Bladder microvascular endothelial cell (primary cell): Measurements from ENCODE around the gene UBP1. TPM values are rescaled to one million over a fixed set of nuclear protein-coding genes. Genes with fewer than 3 reads are reported as not detected.

ENCODE experiments used
- total RNA-seq: library from RNA; depleted of rRNA; stranded (reverse); fragments of >200 nt; gene quantifications from 2 replicates; pipeline ENCODE4 v1.2.3, GENCODE V29; 2014

Gene UBP1, protein sequence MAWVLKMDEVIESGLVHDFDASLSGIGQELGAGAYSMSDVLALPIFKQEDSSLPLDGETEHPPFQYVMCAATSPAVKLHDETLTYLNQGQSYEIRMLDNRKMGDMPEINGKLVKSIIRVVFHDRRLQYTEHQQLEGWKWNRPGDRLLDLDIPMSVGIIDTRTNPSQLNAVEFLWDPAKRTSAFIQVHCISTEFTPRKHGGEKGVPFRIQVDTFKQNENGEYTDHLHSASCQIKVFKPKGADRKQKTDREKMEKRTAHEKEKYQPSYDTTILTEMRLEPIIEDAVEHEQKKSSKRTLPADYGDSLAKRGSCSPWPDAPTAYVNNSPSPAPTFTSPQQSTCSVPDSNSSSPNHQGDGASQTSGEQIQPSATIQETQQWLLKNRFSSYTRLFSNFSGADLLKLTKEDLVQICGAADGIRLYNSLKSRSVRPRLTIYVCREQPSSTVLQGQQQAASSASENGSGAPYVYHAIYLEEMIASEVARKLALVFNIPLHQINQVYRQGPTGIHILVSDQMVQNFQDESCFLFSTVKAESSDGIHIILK
- total RNA-seq: 34.3 and 75.9 TPM in 2 replicates

GRCh38 chr3:33440328-33441224, at the start of gene UBP1:
Gene UBP1, minus strand, starts transcription at chr3:33440405. Its CDS starts 557 bp downstream, at chr3:33439848.

Other genes with a start within 250 kb of the UBP1 start
- 3.6 and 9.3 TPM in 2 replicates for gene SUSD5, start 221.6 kb downstream of the UBP1 start, total RNA-seq
- gene FBXL2, start 163.0 kb downstream of the UBP1 start, total RNA-seq: 20.6 and 36.5 TPM in 2 replicates